Right lobe of liver (tissue), 4 donors: ENCODE results near the gene SRPK3.

Experiments used
- POLR2A ChIP-seq: fragments of 450-650 bp; IDR thresholded peaks from one replicate; pipeline ENCODE4 v1.6.1; 2017; ENCODE audit warnings: antibody characterized with exemption, mild to moderate bottlenecking
- TF ChIP-seq, protein P1 (sequence below), 4 donors: fragments of 200-600 bp in 3 of 4; fragments of 450-650 bp in 1 of 4; IDR thresholded peaks; one replicate each; pipeline versions ENCODE4 v1.5.1 to v1.8.0; 2016 to 2022; ENCODE audit warnings: antibody characterized with exemption in 4 of 4, mild to moderate bottlenecking in 2 of 4
- donor health status: DM: no; HTN: no; CAD: no.
- donor health status: DM: no; HTN: no; CAD: no.
- donor health status: DM: no; HTN: yes; CAD: no.

DNA sequence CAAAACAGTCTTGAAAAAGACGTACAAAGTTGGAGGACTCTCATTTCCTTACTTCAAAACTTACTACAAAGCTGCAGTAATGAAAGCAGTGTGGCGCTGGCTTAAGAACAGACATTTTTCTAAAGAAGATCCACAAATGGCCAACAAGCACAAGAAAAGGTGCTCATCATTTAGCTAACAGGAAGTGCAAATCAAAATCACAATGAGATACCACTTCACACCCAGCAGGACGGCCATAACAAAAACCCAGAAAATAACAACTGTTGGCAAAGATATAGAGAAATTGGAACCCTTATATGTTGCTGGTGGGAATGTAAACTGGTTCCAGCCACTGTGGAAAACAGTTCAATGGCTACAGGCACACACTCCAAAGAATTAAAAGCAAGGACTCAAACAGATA, 46.2 kb downstream of the SRPK3 start:
- TF ChIP-seq, protein P1, sequence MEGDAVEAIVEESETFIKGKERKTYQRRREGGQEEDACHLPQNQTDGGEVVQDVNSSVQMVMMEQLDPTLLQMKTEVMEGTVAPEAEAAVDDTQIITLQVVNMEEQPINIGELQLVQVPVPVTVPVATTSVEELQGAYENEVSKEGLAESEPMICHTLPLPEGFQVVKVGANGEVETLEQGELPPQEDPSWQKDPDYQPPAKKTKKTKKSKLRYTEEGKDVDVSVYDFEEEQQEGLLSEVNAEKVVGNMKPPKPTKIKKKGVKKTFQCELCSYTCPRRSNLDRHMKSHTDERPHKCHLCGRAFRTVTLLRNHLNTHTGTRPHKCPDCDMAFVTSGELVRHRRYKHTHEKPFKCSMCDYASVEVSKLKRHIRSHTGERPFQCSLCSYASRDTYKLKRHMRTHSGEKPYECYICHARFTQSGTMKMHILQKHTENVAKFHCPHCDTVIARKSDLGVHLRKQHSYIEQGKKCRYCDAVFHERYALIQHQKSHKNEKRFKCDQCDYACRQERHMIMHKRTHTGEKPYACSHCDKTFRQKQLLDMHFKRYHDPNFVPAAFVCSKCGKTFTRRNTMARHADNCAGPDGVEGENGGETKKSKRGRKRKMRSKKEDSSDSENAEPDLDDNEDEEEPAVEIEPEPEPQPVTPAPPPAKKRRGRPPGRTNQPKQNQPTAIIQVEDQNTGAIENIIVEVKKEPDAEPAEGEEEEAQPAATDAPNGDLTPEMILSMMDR (IDR thresholded peaks at IDR 0.05) = no peak
- no peak for TF ChIP-seq POLR2A
